ENCODE data around the gene CAPN8. TPM values are rescaled to one million over a fixed set of nuclear protein-coding genes. Genes with fewer than 3 reads are reported as not detected.

CAPN8 gene
- total RNA-seq, 1 donor from 2014 or later, result not detected

DNA sequence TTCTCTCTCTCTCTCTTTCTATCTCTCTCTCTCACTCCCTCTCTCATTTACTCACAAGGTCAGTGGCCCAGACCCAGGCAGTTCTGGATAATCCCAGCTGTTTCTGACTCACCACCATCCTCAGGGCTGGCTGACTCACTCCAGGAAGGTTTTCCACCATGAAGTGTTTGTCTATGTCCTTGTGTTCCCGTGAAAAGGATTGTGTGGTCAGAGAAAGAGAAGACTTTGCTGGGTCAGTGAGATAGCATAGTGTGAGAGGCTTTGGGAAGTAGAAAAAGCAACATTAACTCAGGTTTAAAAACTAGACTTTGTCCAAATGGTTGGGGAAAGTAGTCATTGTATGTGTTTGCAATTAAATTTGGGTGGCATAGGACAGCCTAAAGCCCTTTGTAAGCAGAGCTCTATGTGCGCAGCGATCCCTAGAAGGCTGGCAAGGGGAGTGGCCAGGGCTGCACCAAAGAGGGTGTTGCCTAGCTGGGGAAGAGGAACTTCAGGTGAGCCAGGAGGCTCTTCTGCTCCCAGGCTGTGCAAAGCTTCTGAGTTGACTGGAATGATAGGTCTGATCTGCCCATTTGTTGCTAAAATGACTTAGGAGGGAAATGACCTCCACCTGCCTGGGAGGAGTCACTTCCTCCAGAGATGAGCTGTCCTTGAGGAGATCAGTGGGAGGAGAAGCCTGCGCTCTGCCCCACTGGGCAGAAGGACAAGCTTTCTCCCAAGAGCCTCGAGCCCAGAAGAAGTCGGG is 41.9 kb upstream of the CAPN8 start:
- Mint-ChIP-seq H3K4me1 (ENCODE audit: unreplicated experiment) (peaks cover 87% of the 10 kb centered on the region), H3K27me3 (ENCODE audit: unreplicated experiment) (no peaks in the 10 kb centered on the region), H3K4me3 (ENCODE audit: unreplicated experiment) (peak overlapping the region; percentile 43), H3K9me3 (ENCODE audit: unreplicated experiment) (no peaks in the 10 kb centered on the region), H3K27ac (ENCODE audit: unreplicated experiment) (peak overlapping the region; percentile 92), H3K36me3 (ENCODE audit: unreplicated experiment) (no peaks in the 10 kb centered on the region)
- DNase-seq (ENCODE audit: extremely low spot score, unreplicated experiment), result no peak
- TF ChIP-seq, protein P1, sequence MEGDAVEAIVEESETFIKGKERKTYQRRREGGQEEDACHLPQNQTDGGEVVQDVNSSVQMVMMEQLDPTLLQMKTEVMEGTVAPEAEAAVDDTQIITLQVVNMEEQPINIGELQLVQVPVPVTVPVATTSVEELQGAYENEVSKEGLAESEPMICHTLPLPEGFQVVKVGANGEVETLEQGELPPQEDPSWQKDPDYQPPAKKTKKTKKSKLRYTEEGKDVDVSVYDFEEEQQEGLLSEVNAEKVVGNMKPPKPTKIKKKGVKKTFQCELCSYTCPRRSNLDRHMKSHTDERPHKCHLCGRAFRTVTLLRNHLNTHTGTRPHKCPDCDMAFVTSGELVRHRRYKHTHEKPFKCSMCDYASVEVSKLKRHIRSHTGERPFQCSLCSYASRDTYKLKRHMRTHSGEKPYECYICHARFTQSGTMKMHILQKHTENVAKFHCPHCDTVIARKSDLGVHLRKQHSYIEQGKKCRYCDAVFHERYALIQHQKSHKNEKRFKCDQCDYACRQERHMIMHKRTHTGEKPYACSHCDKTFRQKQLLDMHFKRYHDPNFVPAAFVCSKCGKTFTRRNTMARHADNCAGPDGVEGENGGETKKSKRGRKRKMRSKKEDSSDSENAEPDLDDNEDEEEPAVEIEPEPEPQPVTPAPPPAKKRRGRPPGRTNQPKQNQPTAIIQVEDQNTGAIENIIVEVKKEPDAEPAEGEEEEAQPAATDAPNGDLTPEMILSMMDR (IDR thresholded peaks at IDR 0.05), result no peak

DNA sequence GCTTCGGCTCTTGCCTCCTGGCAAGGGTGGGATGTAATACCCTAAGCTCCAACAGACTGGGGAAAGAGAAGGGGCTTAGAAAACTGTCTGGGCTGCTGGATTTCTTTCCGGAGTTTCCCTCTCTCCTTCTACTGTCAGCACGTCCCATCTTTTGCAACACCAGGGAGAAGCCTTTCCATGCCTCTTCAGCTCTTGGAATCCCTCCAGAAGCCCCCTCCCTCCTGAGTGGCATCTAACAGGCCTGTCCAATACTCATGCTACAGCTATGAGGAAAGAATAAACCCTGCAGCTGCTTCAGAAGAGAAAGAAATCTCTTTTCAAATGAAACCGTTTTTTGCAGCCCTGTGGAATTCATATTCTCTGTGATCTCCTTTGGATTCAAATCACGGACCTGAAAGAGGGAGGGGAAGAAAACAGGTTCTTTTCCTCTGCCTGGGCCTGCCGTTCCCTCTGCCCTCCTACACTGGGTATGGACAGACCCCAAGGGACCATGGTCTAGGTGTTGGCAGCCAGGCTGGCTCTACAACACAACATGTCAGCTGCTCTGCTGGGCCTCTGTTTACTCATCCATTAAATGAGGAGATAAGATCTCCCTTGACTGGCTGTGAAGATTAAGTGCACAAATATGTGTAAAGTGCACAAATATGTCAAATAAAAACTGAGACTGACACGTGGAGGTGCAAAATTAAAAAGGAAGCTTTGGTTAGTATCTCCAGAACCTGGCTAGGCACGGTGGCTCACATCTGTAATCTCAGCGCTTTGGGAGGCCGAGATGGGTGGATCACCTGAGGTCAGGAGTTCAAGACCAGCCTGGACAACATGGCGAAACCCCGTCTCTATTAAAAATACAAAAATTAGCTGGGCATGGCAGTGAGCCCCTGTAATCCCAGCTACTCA is 40.8 kb upstream of the CAPN8 start:
- H3K36me3 Mint-ChIP-seq (ENCODE audit: unreplicated experiment), result no peaks in the 10 kb centered on the region
- peak overlapping the region; percentile 38 for H3K4me3 Mint-ChIP-seq (ENCODE audit: unreplicated experiment)
- TF ChIP-seq, protein P1 (IDR thresholded peaks at IDR 0.05), result no peak
- H3K4me1 Mint-ChIP-seq (ENCODE audit: unreplicated experiment), result peaks cover 87% of the 10 kb centered on the region
- no peaks in the 10 kb centered on the region for H3K27me3 Mint-ChIP-seq (ENCODE audit: unreplicated experiment)
- no peaks in the 10 kb centered on the region for H3K9me3 Mint-ChIP-seq (ENCODE audit: unreplicated experiment)
- H3K27ac Mint-ChIP-seq (ENCODE audit: unreplicated experiment), result peak overlapping the region; percentile 92
- peak; percentile 92 for DNase-seq (ENCODE audit: extremely low spot score, unreplicated experiment)

DNA sequence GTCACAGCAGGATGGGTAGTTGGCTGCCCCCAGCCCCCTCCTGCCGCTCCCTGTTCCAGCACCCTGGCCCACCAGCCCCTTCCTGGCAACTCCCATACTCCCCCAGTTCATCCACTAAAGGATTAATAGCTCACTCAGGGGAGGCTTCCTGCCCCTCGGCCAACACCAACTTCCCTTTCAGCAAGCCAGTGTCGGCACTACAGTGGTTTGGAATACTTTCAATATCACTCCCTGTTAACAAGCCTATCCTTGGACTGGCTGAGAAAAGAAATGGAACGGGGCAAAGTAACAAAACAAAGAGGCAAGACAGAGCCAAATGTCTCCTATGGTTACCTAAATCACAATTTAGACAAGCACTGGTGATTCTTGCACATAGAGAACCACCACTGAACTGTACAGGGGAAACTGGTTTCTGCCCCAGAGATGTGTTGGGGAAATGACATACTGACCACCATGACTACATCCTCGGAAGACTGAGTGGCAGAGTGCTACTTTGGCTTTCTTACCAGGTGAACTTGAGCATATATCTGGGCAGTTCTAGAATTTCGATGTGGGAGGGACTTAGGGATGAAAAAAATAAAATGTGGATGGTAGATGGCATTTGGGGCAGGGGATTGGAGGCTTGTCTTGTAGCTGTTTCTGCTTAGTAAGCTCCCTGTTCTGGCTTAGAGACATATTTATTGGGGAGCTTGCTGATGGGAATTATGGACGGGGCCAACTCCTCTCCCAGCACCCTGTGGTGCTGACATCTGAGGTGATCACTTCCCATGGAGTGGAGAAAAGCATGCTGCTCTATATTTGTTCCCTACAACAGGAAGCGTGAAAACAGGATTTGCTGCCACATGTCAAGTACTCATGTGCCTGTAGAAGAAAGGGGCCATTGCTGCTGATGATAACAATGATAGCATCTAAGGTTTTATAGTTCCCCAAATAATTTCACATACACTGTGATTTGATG is 39.7 kb upstream of the CAPN8 start:
- Mint-ChIP-seq H3K9me3 (ENCODE audit: unreplicated experiment) (no peaks in the 10 kb centered on the region), H3K4me3 (ENCODE audit: unreplicated experiment) (peak overlapping the region; percentile 18), H3K4me1 (ENCODE audit: unreplicated experiment) (peaks cover 91% of the 10 kb centered on the region), H3K27me3 (ENCODE audit: unreplicated experiment) (no peaks in the 10 kb centered on the region), H3K36me3 (ENCODE audit: unreplicated experiment) (no peaks in the 10 kb centered on the region), H3K27ac (ENCODE audit: unreplicated experiment) (peak overlapping the region; percentile 92)
- no peak for DNase-seq (ENCODE audit: extremely low spot score, unreplicated experiment)
- TF ChIP-seq, protein P1 (IDR thresholded peaks at IDR 0.05), result no peak

DNA sequence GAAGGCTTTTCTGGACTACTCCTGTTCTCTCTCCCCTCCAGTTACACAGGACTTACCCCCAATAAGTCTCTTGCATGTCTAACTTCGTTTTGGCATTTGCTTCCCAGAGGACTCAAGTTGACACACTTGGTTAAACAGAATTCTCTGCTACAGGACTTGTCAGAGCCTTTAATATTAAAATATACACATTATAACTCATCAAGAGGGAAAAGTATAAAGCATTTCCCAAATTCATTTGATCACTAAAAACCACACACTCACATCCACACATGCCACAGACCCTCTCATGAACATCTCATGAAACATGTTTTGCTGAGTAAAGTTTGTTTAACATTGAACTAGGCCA is 38.1 kb upstream of the CAPN8 start:
- no peak overlapping the region for H3K4me3 Mint-ChIP-seq (ENCODE audit: unreplicated experiment)
- H3K4me1 Mint-ChIP-seq (ENCODE audit: unreplicated experiment), result peaks cover 91% of the 10 kb centered on the region
- no peaks in the 10 kb centered on the region for H3K27me3 Mint-ChIP-seq (ENCODE audit: unreplicated experiment)
- H3K36me3 Mint-ChIP-seq (ENCODE audit: unreplicated experiment), result no peaks in the 10 kb centered on the region
- no peak for DNase-seq (ENCODE audit: extremely low spot score, unreplicated experiment)
- no peaks in the 10 kb centered on the region for H3K9me3 Mint-ChIP-seq (ENCODE audit: unreplicated experiment)
- TF ChIP-seq, protein P1 (IDR thresholded peaks at IDR 0.05), result no peak
- peak overlapping the region; percentile 92 for H3K27ac Mint-ChIP-seq (ENCODE audit: unreplicated experiment)
